Fibroblast of lung (primary cell): ENCODE results near the gene SDCCAG8. TPM values are rescaled to one million over a fixed set of nuclear protein-coding genes. Genes with fewer than 3 reads are reported as not detected.

Experiments used
- DNase-seq, 2 donors: peaks; one replicate each; pipeline versions ENCODE4 v3.0.0 to v3.0.0-alpha.2; 2010; ENCODE audit warnings: low read depth in 2 of 2
- H2AFZ ChIP-seq: 2 replicates; pipeline ENCODE4 v1.5.1; 2012; ENCODE audit warnings: low read length, control low read depth, inconsistent platforms
- H3K27ac ChIP-seq: 2 replicates; pipeline ENCODE4 v1.5.1; 2011; ENCODE audit warnings: low read length, control low read depth; ENCODE audit not compliant: insufficient read depth
- H3K27me3 ChIP-seq: 2 replicates; pipeline ENCODE4 v1.5.1; 2011; ENCODE audit warnings: mild to moderate bottlenecking, low read length; ENCODE audit not compliant: control insufficient read depth, insufficient read depth
- H3K36me3 ChIP-seq: 2 replicates; pipeline ENCODE4 v1.5.1; 2011; ENCODE audit warnings: low read length; ENCODE audit not compliant: control insufficient read depth, insufficient read depth
- H3K4me1 ChIP-seq: 2 replicates; pipeline ENCODE4 v1.5.1; 2011; ENCODE audit warnings: low read length; ENCODE audit not compliant: control insufficient read depth, insufficient read depth; ENCODE audit errors: extremely low read depth
- H3K4me2 ChIP-seq: 2 replicates; pipeline ENCODE4 v1.5.1; 2011; ENCODE audit warnings: low read length, control low read depth; ENCODE audit not compliant: insufficient read depth; ENCODE audit errors: extremely low read depth
- H3K4me3 ChIP-seq, 4 experiments: fragments of 200-600 bp in 1 of 4; sonication (generic) in 1 of 4; replicated peaks in 1 of 4; 2 replicates each; pipeline ENCODE4 v1.5.1; 2011 to 2016; ENCODE audit warnings: low read length in 4 of 4, low read depth in 3 of 4, mild to moderate bottlenecking in 3 of 4, control low read depth in 2 of 4, inconsistent platforms in 1 of 4, mixed read lengths in 1 of 4; ENCODE audit not compliant: insufficient read depth in 1 of 4; ENCODE audit errors: control extremely low read depth in 1 of 4
- H3K79me2 ChIP-seq: 2 replicates; pipeline ENCODE4 v1.5.1; 2012; ENCODE audit warnings: mild to moderate bottlenecking, low read length, inconsistent platforms; ENCODE audit not compliant: control insufficient read depth, insufficient read depth
- H3K9ac ChIP-seq: 2 replicates; pipeline ENCODE4 v1.5.1; 2011; ENCODE audit warnings: mild to moderate bottlenecking, low read length, control low read depth; ENCODE audit not compliant: insufficient read depth
- H3K9me3 ChIP-seq: 2 replicates; pipeline ENCODE4 v1.5.1; 2012; ENCODE audit warnings: low read depth, low read length; ENCODE audit not compliant: control insufficient read depth, insufficient read depth
- H4K20me1 ChIP-seq: 2 replicates; pipeline ENCODE4 v1.5.1; 2011; ENCODE audit warnings: low read length; ENCODE audit not compliant: control insufficient read depth, insufficient read depth; ENCODE audit errors: extremely low read depth
- CTCF ChIP-seq, 2 donors: IDR thresholded peaks in 1 of 2; conservative IDR thresholded peaks in 1 of 2; 1 replicate in 1 of 2; 2 replicates in 1 of 2; pipeline ENCODE4 v1.5.1; 2011 to 2012; ENCODE audit warnings: low read length in 2 of 2, control low read depth in 1 of 2, inconsistent platforms in 1 of 2, low read depth in 1 of 2, mild to moderate bottlenecking in 1 of 2
- EZH2 ChIP-seq: IDR thresholded peaks from 2 replicates; pipeline ENCODE4 v1.5.1; 2012; ENCODE audit warnings: low read length, control low read depth, mild to moderate bottlenecking; ENCODE audit errors: missing control alignments
- polyA plus RNA-seq, 2 donors: library from polyadenylated mRNA; depleted of rRNA in 1 of 2; stranded (reverse) in 1 of 2; unstranded in 1 of 2; fragments of >200 nt; gene quantifications; 2 replicates each; pipeline ENCODE4 v1.2.1, GENCODE V29; 2011 to 2012; ENCODE audit warnings: missing spikeins in 1 of 2
- total RNA-seq: library from RNA; depleted of rRNA; stranded (reverse); fragments of >200 nt; gene quantifications from 2 replicates; pipeline ENCODE4 v1.2.1, GENCODE V29; 2014

SDCCAG8 gene
- total and polyA plus RNA-seq, 2 donors (not counting 1 experiment from before 2014, with no cell fraction given), result 34.8 to 53.2 TPM

- TF ChIP-seq CTCF (conservative IDR thresholded peaks at IDR 0.05 in 1 of 2, IDR thresholded peaks at IDR 0.05 in 1 of 2; ENCODE audit: low read depth in 1 of 2, low read length in 2 of 2), result no peak
- TF ChIP-seq EZH2, result no peak
- H3K4me1 ChIP-seq, result peaks cover 8% of the 10 kb centered on the region
- H3K27ac ChIP-seq, result no peak overlapping the region
- H3K4me2 ChIP-seq, result no peak overlapping the region
- H3K4me3 ChIP-seq, result no peak overlapping the region
- no peaks in the 10 kb centered on the region for H4K20me1 ChIP-seq
- H2AFZ ChIP-seq, result no peak overlapping the region
- H3K36me3 ChIP-seq, result peaks cover 7% of the 10 kb centered on the region
- no peaks in the 10 kb centered on the region for H3K9me3 ChIP-seq
- DNase-seq, result no peak
- no peaks in the 10 kb centered on the region for H3K79me2 ChIP-seq
- H3K27me3 ChIP-seq, result no peaks in the 10 kb centered on the region
- no peak overlapping the region for H3K9ac ChIP-seq
Measured at GRCh38 chr1:243496806-243497205, 241.0 kb downstream of the SDCCAG8 start.

- H3K36me3 ChIP-seq, result peaks cover 7% of the 10 kb centered on the region
- peaks cover 8% of the 10 kb centered on the region for H3K4me1 ChIP-seq
- no peak overlapping the region for H3K9ac ChIP-seq
- no peak overlapping the region for H3K27ac ChIP-seq
- H3K9me3 ChIP-seq, result no peaks in the 10 kb centered on the region
- H3K4me3 ChIP-seq, result no peak overlapping the region
- no peak for DNase-seq
- no peaks in the 10 kb centered on the region for H3K79me2 ChIP-seq
- no peaks in the 10 kb centered on the region for H3K27me3 ChIP-seq
- no peaks in the 10 kb centered on the region for H4K20me1 ChIP-seq
- H3K4me2 ChIP-seq, result no peak overlapping the region
- no peak overlapping the region for H2AFZ ChIP-seq
- TF ChIP-seq EZH2 (no peak), CTCF (conservative IDR thresholded peaks at IDR 0.05 in 1 of 2, IDR thresholded peaks at IDR 0.05 in 1 of 2; ENCODE audit: low read depth in 1 of 2, low read length in 2 of 2) (no peak)
Measured at GRCh38 chr1:243497939-243498681, 242.3 kb downstream of the SDCCAG8 start.

- Histone ChIP-seq H2AFZ (no peak overlapping the region), H3K27me3 (no peaks in the 10 kb centered on the region), H3K4me2 (no peak overlapping the region), H3K79me2 (no peaks in the 10 kb centered on the region), H3K27ac (no peak overlapping the region), H3K4me3 (no peak overlapping the region), H3K9ac (no peak overlapping the region), H4K20me1 (no peaks in the 10 kb centered on the region), H3K9me3 (no peaks in the 10 kb centered on the region), H3K36me3 (peaks cover 7% of the 10 kb centered on the region), H3K4me1 (peaks cover 4% of the 10 kb centered on the region)
- no peak for TF ChIP-seq EZH2
- no peak for TF ChIP-seq CTCF (conservative IDR thresholded peaks at IDR 0.05 in 1 of 2, IDR thresholded peaks at IDR 0.05 in 1 of 2; ENCODE audit: low read depth in 1 of 2, low read length in 2 of 2)
- DNase-seq, result no peak
Measured at GRCh38 chr1:243499248-243499647, 243.4 kb downstream of the SDCCAG8 start.
